ENCODE measurements around the gene SNAI3. TPM values are rescaled to one million over a fixed set of nuclear protein-coding genes. Genes with fewer than 3 reads are reported as not detected.

The SNAI3 gene
- total and polyA plus RNA-seq, 4 donors: 1.1 to 3.8 (median 2.9) TPM

DNA sequence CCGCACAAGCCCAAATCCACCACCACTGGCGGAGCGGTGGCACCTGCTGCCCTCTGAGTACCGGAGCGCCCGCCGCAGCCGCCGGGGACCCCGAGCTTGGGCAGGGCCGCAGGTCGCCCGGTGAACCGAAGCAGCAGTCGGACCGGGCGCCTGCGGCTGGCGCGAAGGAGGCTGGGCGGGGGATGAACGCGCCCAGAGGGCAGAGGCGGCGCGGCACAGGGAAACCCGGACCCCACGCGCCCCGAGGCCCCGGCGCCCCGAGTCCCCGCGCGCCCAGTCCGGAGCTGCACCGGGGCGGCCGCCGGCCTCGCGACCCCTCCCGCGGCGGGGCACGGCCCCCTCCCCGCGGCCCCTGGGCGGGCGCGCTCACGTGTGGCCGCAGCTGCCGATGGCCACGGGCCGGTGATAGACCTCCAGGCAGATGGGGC lies 19.5 kb upstream of the SNAI3 start:
- Histone ChIP-seq H3K4me1 (ENCODE audit: control insufficient read depth in 5 of 5, insufficient read depth in 5 of 5, low read length in 5 of 5) (peaks cover 0 to 35% (median 5%) of the 10 kb centered on the region in 5 donors), H3K36me3 (ENCODE audit: control insufficient read depth in 4 of 4, insufficient read depth in 4 of 4, low read length in 4 of 4) (peaks cover 0 to 6% (median 0%) of the 10 kb centered on the region in 4 donors), H3K4me3 (peak overlapping the region; percentile 75), H3K9ac (ENCODE audit: insufficient read depth in 1 of 2, low read length in 2 of 2) (peak overlapping the region in 1 of 2 donors; percentile 17), H3K27ac (ENCODE audit: low read depth in 1 of 2, low read length in 1 of 2) (peak overlapping the region; percentile 86 to 92), H3K9me3 (ENCODE audit: control insufficient read depth in 4 of 4, insufficient read depth in 3 of 4, low read length in 3 of 4) (peaks cover 0 to 2% (median 0%) of the 10 kb centered on the region in 4 donors), H3K27me3 (ENCODE audit: control insufficient read depth in 3 of 3, insufficient read depth in 3 of 3, low read length in 2 of 3) (no peaks in the 10 kb centered on the region)
- TF ChIP-seq, protein P1, sequence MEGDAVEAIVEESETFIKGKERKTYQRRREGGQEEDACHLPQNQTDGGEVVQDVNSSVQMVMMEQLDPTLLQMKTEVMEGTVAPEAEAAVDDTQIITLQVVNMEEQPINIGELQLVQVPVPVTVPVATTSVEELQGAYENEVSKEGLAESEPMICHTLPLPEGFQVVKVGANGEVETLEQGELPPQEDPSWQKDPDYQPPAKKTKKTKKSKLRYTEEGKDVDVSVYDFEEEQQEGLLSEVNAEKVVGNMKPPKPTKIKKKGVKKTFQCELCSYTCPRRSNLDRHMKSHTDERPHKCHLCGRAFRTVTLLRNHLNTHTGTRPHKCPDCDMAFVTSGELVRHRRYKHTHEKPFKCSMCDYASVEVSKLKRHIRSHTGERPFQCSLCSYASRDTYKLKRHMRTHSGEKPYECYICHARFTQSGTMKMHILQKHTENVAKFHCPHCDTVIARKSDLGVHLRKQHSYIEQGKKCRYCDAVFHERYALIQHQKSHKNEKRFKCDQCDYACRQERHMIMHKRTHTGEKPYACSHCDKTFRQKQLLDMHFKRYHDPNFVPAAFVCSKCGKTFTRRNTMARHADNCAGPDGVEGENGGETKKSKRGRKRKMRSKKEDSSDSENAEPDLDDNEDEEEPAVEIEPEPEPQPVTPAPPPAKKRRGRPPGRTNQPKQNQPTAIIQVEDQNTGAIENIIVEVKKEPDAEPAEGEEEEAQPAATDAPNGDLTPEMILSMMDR (IDR thresholded peaks at IDR 0.05; ENCODE audit: control extremely low read depth, extremely low read depth): no peak
- no peak for ATAC-seq (ENCODE audit: insufficient read depth, low FRiP score)
- WGBS, 2 donors: 1% methylated on average over 27 to 57 of the region's 57 CpGs
- DNase-seq: no peak

DNA sequence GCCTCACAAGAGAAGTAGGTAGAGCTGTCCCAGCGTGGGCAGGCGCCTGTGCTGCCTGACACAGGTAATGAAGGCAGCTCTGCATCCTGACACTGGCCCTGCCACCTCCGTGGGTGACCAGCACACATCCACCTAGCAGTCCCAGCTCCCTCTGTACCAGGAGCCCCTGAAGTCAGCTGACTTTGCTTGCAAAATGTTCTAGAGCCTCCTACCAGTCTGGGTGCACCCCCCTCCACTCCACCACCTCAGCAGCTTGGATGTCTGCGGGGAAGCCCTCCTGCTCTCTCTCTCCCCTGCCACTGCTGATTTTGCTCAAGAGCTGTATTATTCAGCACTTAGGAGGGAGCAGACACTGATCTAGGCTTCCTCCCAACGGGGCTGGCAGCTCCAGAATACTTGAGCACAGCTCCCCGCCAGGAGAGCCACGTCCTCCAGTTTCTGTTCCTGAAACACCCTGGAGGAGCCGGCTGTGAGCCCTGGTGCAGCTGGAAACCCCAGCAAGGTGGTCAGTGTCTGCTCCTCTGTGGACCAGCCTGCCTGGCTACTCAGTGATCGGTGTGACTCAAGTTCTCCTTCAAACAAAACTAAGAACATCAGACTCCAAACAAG lies 18.9 kb upstream of the SNAI3 start:
- Histone ChIP-seq H3K27ac (ENCODE audit: low read depth in 1 of 2, low read length in 1 of 2) (peak overlapping the region; percentile 86 to 92), H3K27me3 (ENCODE audit: control insufficient read depth in 3 of 3, insufficient read depth in 3 of 3, low read length in 2 of 3) (no peaks in the 10 kb centered on the region), H3K9ac (ENCODE audit: insufficient read depth in 1 of 2, low read length in 2 of 2) (peak overlapping the region in 1 of 2 donors; percentile 17), H3K4me1 (ENCODE audit: control insufficient read depth in 5 of 5, insufficient read depth in 5 of 5, low read length in 5 of 5) (peaks cover 0 to 41% (median 5%) of the 10 kb centered on the region in 5 donors), H3K9me3 (ENCODE audit: control insufficient read depth in 4 of 4, insufficient read depth in 3 of 4, low read length in 3 of 4) (peaks cover 0 to 2% (median 0%) of the 10 kb centered on the region in 4 donors), H3K4me3 (peak overlapping the region; percentile 75), H3K36me3 (ENCODE audit: control insufficient read depth in 4 of 4, insufficient read depth in 4 of 4, low read length in 4 of 4) (peaks cover 0 to 7% (median 1%) of the 10 kb centered on the region in 4 donors)
- DNase-seq (no peak), ATAC-seq (ENCODE audit: insufficient read depth, low FRiP score) (no peak)
- 21 to 25% methylated on average over 9 of the region's 9 CpGs for WGBS, 2 donors
- TF ChIP-seq, protein P1 (IDR thresholded peaks at IDR 0.05; ENCODE audit: control extremely low read depth, extremely low read depth): no peak

DNA sequence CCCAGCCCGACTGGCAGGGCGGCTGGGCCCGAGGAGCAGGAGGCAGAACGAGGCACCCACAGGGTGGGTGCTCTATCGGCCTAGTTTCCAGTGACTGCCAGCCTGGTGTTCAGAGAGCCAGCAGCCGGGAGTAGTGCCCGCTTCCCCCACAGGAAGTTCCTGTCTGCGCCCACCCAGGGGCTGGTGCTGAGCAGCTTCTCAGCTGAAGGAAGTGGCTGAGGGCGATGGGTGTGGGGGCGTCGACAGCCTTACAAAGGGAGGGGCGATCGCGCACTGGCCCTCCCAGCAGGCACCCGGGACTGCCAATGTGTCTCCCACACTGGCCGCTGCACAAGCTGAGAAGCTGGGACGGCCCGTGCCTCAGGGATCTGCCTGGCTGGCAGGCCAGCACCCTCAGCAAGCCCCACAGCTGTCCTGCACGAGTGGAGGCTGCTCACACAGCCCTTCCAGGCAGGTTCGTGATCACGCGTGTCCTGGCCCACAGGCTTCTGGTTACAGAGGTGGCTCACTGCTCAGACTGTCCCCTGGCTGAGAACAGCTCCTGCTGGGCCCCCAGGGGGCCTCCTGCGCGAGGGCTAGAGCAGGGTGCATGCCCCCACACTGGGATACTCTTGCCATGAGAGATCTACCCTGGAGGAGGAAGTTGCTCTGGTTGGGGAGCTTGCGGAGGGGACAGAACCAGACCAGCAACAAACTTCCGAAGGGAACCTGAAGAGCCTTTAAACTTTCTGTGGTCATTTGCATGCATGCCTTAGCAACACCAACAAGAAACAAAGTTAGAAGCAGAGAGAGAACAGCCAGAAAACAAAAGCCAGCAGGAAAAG lies 17.4 kb upstream of the SNAI3 start:
- H3K9me3 ChIP-seq (ENCODE audit: control insufficient read depth in 4 of 4, insufficient read depth in 3 of 4, low read length in 3 of 4): no peaks in the 10 kb centered on the region
- ATAC-seq (ENCODE audit: insufficient read depth, low FRiP score) (no peak), DNase-seq (no peak)
- H3K4me1 ChIP-seq (ENCODE audit: control insufficient read depth in 5 of 5, insufficient read depth in 5 of 5, low read length in 5 of 5): peaks cover 0 to 42% (median 5%) of the 10 kb centered on the region in 5 donors
- 18 to 45% methylated on average over 26 of the region's 26 CpGs for WGBS, 2 donors
- H3K36me3 ChIP-seq (ENCODE audit: control insufficient read depth in 4 of 4, insufficient read depth in 4 of 4, low read length in 4 of 4): peaks cover 0 to 15% (median 4%) of the 10 kb centered on the region in 4 donors
- H3K4me3 ChIP-seq: no peak overlapping the region
- TF ChIP-seq, protein P1 (IDR thresholded peaks at IDR 0.05; ENCODE audit: control extremely low read depth, extremely low read depth): no peak
- no peak overlapping the region for H3K9ac ChIP-seq (ENCODE audit: insufficient read depth in 1 of 2, low read length in 2 of 2)
- peak overlapping the region in 1 of 2 donors; percentile 92 for H3K27ac ChIP-seq (ENCODE audit: low read depth in 1 of 2, low read length in 1 of 2)
- H3K27me3 ChIP-seq (ENCODE audit: control insufficient read depth in 3 of 3, insufficient read depth in 3 of 3, low read length in 2 of 3): no peaks in the 10 kb centered on the region

Measured in lung (tissue), 12 donors.